GM21360 (cell line): ENCODE measurements around the gene SBF2.

Source experiments
- ATAC-seq: cut with Tn5 transposase; IDR thresholded peaks from one replicate; pipeline ENCODE4 v1.9.1; 2021; ENCODE audit warnings: mild to moderate bottlenecking, moderate library complexity; ENCODE audit not compliant: unreplicated experiment

SBF2 gene

DNA sequence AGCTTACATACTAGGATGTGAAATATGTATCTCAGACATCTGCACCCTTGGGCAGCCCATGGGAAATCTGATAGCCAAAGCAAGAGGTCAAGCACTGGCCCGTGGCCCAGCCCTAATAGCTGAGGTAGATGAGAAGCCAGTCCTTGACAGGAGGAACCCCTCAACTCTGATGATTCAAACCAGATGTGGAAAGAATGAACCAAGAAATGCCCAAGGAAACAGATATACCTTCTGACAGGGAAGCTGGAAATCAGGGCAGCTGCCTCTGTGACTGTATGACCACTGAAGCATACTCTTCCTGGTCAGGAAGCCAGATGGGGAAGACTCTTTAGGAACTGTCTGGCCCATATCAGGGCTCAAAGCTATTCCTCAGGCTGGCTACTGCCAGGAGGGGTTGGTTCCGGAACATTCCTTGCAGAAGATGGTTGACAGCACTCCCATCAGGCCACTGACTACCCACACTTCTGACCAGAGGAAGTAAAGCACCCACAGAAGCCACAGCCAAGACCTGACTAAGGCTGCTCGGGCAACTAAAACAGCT is 506.0 kb downstream of the SBF2 start:
- no peak for ATAC-seq

DNA sequence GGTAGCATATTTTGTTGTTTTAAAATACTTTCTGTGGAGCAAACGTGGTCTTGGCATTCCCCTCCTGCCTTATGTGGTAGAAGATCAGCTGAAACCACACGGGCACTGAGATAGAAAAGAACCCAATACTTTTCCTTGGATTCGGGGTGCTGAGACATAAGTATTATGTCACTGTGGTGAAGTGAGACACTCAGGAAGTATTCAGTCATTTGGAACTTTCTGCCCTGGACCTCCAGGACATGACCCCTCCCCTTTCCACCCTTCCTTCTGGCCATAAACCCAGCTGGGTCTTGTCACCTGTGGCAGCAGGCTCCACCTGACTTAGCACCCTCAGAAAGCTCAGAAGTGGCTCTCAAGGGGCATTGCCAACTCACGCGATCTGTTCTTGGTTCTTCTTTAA is 506.8 kb downstream of the SBF2 start:
- no peak for ATAC-seq

GRCh38 chr11:9784602-9785315 is 509.3 kb downstream of the SBF2 start:
- ATAC-seq, result no peak

DNA sequence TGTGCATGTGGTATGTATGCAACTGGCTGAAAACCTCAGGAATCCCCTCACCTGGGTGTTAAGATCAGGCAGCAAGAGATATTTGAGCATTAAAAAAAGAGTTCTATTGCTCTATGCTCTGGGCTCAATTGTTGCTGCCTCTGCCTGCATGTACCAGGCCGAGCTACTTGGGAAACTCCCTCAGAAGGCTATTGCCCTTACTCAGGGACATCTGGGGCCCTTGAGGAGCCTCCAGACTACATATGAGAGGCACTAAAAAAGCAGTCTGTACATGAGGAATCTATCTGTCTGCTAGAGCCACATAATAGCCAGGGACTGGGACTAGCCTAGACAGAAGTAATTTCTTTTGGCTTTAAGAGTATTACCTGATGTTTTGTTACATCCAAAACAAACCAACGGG is 510.0 kb downstream of the SBF2 start:
- ATAC-seq, result no peak

DNA sequence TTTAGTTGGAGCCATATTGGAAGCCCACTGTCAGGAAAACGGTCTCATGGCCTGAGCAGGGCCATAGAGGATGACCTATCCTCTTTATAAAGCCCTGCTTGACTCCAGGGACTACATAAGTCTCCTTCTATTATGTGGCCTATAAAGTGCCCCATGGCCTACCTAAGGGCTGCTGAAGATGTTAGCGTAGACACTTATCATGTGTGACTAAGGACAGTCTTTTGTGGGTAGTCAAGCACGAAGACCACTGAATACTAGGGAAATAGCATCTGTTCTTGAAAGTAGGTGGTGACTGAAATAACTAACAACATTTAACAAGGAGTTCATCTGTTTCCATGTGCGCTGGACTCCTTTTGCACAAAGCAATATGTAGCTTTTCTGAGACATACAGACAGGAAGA is 513.1 kb downstream of the SBF2 start:
- ATAC-seq, result no peak

GRCh38 chr11:9777525-9777924 is 516.5 kb downstream of the SBF2 start:
- no peak for ATAC-seq

GRCh38 chr11:9777066-9777465 is 517.0 kb downstream of the SBF2 start:
- no peak for ATAC-seq

- ATAC-seq, result no peak
These were observed 517.8 kb downstream of the SBF2 start for GRCh38 chr11:9776203-9776602.

DNA sequence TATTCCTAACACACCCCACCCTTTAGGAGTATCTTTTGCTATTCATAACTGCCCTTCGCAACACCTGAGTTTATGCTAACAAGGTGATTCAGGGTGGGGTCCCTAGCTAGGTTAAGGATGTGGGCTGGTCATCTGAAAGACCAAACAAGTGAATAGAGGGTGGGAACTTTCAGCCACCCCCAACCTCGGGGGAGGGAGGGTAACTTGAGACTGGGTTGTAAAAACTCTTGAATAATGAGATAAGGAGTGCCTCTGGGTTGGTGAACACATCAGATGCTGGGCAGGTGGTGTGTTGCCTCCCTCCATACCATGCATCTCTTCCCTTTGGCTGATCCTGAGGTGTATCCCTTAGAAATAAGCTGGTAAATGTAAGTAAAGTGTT is 518.6 kb downstream of the SBF2 start:
- no peak for ATAC-seq

DNA sequence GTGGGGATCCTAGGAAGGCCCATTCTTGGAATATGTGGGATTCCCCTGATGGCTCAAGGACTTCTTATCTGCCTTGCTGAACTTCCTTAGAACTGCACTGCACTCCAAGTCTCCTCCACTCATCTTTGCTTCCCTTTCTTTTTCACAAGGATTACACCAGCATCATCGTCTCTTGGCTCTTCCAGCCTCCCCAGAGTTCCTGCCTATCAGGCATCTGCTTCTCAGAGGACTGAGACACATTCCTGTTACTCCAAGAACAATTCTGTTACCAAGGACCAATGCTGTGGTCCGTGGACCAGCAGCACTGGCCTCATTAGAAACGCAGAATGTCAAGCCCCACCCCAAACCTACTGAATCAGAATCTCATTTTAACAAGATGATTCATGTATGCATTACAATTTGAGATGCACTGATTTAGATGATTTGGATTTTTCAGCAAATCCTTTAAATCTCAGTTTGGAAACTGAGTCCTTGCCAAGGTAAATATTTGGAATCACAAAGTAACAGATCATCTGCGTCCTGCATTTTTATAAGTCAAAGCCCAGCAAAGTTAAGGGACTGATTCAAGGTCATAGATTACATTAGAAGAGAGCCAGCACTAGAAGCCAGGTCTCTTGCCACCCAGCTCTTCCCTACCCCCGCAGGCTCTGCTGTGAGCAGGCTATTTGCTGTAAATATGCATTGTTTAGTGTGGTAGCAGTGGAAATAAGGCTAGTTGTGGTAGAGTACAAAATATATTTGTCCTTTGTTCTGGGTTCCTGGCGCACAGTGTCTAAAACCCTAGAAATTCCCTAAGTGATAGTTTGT is 519.2 kb downstream of the SBF2 start:
- ATAC-seq, result no peak

DNA sequence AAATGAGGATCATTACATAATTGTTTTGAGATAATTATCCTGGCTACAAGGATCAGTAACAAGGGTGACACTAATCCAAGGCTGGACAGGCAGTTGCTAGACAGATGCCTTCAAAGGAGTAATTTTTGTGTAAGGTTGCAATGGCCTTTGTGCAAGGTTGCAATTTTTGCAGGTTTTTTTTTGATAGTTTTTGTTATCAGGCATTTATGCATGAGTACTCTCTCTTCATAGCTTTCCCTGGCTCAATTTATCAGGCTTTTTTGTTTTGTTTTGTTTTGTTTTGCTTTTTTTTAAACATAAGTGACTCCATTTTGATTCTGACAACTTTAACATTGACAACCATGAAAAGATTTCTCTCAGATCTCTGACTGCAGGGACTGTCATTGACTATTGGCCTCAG is 519.9 kb downstream of the SBF2 start:
- ATAC-seq, result no peak

DNA sequence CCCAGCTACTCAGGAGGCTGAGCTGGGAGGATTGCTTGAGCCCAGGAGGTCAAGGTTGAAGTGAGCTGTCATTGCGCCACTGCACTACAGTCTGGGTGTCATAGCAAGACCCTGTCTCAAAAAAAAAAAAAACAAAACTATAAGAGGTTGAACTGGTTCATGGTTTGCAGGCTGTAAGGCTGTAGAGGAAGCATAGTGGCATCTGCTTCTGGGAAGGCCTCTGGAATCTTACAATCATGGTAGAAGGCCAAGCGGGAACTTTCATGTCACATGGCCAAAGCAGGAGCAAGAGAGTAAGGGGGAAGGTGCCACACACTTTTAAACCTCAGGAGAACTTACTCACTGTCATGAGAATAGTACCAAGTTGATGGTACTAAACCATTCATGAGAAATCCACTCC is 520.5 kb downstream of the SBF2 start:
- no peak for ATAC-seq

DNA sequence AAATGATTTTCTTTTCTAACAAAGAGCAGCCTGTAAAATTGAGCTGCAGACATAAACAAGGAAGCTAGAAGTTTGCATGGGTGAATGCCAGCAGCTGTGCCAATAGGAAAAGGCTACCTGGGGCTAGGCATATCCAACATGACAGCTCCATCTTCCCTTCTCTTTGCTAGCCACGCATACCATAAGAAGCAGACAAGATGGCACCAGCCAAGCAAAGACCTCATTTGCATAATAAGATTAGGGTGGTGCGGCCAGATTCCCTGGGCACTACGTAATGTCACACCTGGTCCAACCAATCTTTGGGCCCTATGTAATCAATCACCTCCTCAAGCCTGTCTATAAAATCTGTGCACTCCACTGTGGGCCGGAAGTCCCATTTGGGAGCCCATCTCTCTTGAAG is 521.8 kb downstream of the SBF2 start:
- ATAC-seq, result no peak

DNA sequence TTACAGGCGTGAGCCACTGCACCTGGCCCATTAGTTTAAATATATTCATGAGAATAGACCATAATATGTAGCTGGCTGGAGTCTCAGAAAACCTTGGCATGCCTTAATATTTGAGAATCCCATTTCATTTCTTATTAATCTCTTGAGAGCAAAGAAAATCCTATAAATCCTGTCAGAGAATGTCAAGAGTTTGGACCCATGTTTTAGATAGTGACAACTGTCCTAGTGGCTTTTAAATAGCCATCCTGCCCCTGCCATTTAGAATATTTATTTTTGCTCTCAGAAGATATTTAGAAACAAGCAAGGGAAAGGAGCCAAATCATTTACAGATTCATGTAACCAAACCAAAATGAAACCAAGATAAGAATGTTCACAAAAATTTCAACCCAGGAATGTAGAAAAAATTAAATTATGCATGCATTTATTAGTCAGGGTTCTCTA is 522.9 kb downstream of the SBF2 start:
- no peak for ATAC-seq

DNA sequence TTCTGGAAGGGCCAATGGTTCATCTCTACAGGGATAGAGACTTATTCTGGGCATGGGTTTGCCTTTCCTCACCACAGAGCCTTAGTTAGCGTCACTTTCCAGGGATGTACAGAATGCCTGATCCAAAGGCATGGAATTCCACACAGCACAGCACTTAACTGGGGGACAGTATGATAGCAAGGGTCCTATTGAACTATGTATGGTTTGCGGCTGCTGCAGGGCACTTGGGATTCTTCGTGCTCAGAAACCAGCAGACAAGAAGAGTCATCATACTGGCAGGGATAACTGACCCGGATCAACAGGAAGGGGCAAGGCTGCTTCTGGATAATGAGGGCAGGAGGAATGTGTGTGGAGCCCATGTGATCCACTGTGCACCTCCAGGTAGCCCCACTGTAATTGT is 524.4 kb downstream of the SBF2 start:
- ATAC-seq, result no peak

GRCh38 chr11:9765320-9766101 is 528.5 kb downstream of the SBF2 start:
- ATAC-seq, result no peak

DNA sequence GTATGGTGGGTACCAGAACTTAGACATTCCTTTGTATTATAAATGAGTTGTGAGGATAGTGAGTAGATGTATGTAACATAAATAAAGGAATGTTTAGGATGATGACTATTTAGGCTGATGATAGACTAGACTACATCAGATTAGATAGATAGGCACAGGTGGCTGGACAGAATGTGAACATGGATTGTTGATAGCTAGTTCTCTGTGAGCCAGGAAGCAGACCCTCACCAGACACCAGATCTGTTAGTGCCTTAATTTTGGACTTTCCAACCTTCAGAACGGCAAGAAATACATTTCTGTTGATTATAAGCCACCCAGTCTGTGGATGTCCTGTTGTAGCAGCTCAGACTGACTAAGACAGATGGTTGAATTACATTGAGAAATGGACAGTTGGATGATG is 530.7 kb downstream of the SBF2 start:
- ATAC-seq, result no peak

GRCh38 chr11:9762531-9762930 is 531.5 kb downstream of the SBF2 start:
- no peak for ATAC-seq

GRCh38 chr11:9761441-9761945 is 532.5 kb downstream of the SBF2 start:
- no peak for ATAC-seq

GRCh38 chr11:9760193-9760575 is 533.8 kb downstream of the SBF2 start:
- ATAC-seq, result no peak

DNA sequence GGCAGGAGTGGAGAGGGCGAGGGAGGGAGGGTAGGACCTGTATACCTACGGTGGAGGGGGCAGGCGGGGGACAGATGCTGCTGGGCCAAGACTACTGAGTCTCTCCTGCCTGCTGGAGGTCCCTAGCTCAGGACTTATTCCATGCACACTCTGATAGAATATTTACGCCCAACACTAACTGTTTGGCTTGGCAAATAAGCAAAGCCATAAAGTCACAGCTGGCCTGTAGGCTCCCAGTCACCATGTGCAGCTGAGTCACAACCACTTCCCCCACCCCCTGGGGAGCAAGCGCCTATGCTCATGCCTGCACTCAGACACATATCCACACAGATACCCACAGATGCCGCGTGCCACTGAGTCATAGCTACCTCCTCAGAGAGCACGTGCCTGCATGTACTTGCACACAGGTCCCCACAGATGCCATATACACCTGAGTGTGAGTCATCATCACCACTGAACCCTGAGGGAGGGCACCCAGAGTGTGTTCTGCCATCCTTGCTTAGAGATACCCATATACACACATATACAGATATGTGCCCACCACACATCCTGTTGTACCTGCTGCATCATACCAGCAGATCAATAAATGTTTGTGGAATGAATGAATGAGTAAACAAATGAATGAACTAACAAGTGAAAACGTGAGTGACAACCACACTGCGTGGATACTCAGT is 534.4 kb downstream of the SBF2 start:
- ATAC-seq, result peak; percentile 39
